NCI-H510A treated with DMSO at 0.1 percent for 48 hours (cell line): Measurements from ENCODE around the gene PNMA1.
A peak's percentile ranks its signal among the peaks of the same experiment; 100 is the strongest.

ENCODE experiments used
- DNase-seq: peaks from one replicate; lab custom pipeline; 2025; lab: John Stamatoyannopoulos, UW

PNMA1 gene

GRCh38 chr14:73750531-73750901 lies 36.3 kb upstream of the PNMA1 start:
- DNase-seq = no peak

GRCh38 chr14:73749706-73750530 lies 35.7 kb upstream of the PNMA1 start:
- DNase-seq = no peak

- no peak for DNase-seq
Observed at GRCh38 chr14:73748858-73749357, 34.7 kb upstream of the PNMA1 start.

- no peak for DNase-seq
Observed at GRCh38 chr14:73747379-73748211, 33.4 kb upstream of the PNMA1 start.

GRCh38 chr14:73746520-73747378 lies 32.6 kb upstream of the PNMA1 start:
- DNase-seq = no peak

- no peak for DNase-seq
Observed at GRCh38 chr14:73745571-73746519, 31.7 kb upstream of the PNMA1 start.

- DNase-seq = no peak
Observed at GRCh38 chr14:73744874-73745529, 30.8 kb upstream of the PNMA1 start.

GRCh38 chr14:73744175-73744867 lies 30.1 kb upstream of the PNMA1 start:
- DNase-seq = no peak

- DNase-seq = no peak
Observed at GRCh38 chr14:73743431-73743931, 29.3 kb upstream of the PNMA1 start.

GRCh38 chr14:73742520-73743238 lies 28.5 kb upstream of the PNMA1 start:
- no peak for DNase-seq

- no peak for DNase-seq
Observed at GRCh38 chr14:73741876-73742519, 27.8 kb upstream of the PNMA1 start.

GRCh38 chr14:73741386-73741875 lies 27.2 kb upstream of the PNMA1 start:
- DNase-seq = peak; percentile 75

GRCh38 chr14:73740618-73741326 lies 26.6 kb upstream of the PNMA1 start:
- DNase-seq = peak; percentile 59

- no peak for DNase-seq
Observed at GRCh38 chr14:73739899-73740617, 25.9 kb upstream of the PNMA1 start.

GRCh38 chr14:73739174-73739898 lies 25.2 kb upstream of the PNMA1 start:
- DNase-seq = no peak

GRCh38 chr14:73738518-73739173 lies 24.5 kb upstream of the PNMA1 start:
- no peak for DNase-seq
